Neuronal stem cell (in vitro differentiated cells): ENCODE data around the gene CNFN.

Experiments used
- DNase-seq: peaks from one replicate; pipeline ENCODE4 v3.0.0-alpha.2; 2013; ENCODE audit warnings: low spot score
- H2AFZ ChIP-seq: one replicate; pipeline ENCODE4 v1.6.1; 2013; ENCODE audit warnings: mild to moderate bottlenecking, low read length, inconsistent platforms
- H2AK5ac ChIP-seq: 2 replicates; pipeline ENCODE4 v1.6.1; 2013; ENCODE audit warnings: low read depth, mild to moderate bottlenecking, inconsistent platforms, low read length, moderate library complexity, mixed read lengths
- H2BK120ac ChIP-seq: 2 replicates; pipeline ENCODE4 v1.6.1; 2013; ENCODE audit warnings: low read depth, mild to moderate bottlenecking, inconsistent platforms, low read length, moderate library complexity, mixed read lengths
- H2BK12ac ChIP-seq: one replicate; pipeline ENCODE4 v1.6.1; 2013; ENCODE audit warnings: low read length, inconsistent platforms
- H2BK15ac ChIP-seq: 2 replicates; pipeline ENCODE4 v1.6.1; 2013; ENCODE audit warnings: mild to moderate bottlenecking, low read length, inconsistent platforms, mixed read lengths
- H2BK5ac ChIP-seq: one replicate; pipeline ENCODE4 v1.6.1; 2013; ENCODE audit warnings: inconsistent platforms, mild to moderate bottlenecking, low read length, moderate library complexity
- H3K14ac ChIP-seq: one replicate; pipeline ENCODE4 v1.6.1; 2013; ENCODE audit warnings: low read length, inconsistent platforms
- H3K18ac ChIP-seq: 2 replicates; pipeline ENCODE4 v1.6.1; 2013; ENCODE audit warnings: low read length, inconsistent platforms
- H3K23ac ChIP-seq: 2 replicates; pipeline ENCODE4 v1.6.1; 2013; ENCODE audit warnings: low read depth, mild to moderate bottlenecking, mixed read lengths, low read length, inconsistent platforms; ENCODE audit not compliant: poor library complexity
- H3K27ac ChIP-seq: replicated peaks from 3 replicates; pipeline ENCODE4 v1.5.1; 2013; ENCODE audit warnings: low read length, inconsistent platforms
- H3K27me3 ChIP-seq, 3 experiments: 2 replicates each; pipeline ENCODE4 v1.6.1; 2013; ENCODE audit warnings: low read length in 3 of 3, mild to moderate bottlenecking in 2 of 3, inconsistent platforms in 1 of 3, low read depth in 1 of 3, mixed read lengths in 1 of 3, moderate library complexity in 1 of 3; ENCODE audit not compliant: control insufficient read depth in 3 of 3, insufficient read depth in 3 of 3
- H3K36me3 ChIP-seq, 2 donors: replicated peaks in 1 of 2; 2 replicates each; pipeline ENCODE4 v1.6.1; 2013; ENCODE audit warnings: low read length in 2 of 2; ENCODE audit not compliant: control insufficient read depth in 2 of 2, insufficient read depth in 2 of 2
- H3K4ac ChIP-seq: 2 replicates; pipeline ENCODE4 v1.6.1; 2013; ENCODE audit warnings: inconsistent platforms, mild to moderate bottlenecking, low read length, moderate library complexity
- H3K4me1 ChIP-seq, 2 donors: 1 replicate in 1 of 2; 2 replicates in 1 of 2; pipeline ENCODE4 v1.6.1; 2013; ENCODE audit warnings: low read length in 2 of 2, low read depth in 1 of 2; ENCODE audit not compliant: control insufficient read depth in 2 of 2, insufficient read depth in 1 of 2
- H3K4me2 ChIP-seq: one replicate; pipeline ENCODE4 v1.6.1; 2013; ENCODE audit warnings: mild to moderate bottlenecking, low read length, inconsistent platforms; ENCODE audit not compliant: insufficient read depth, poor library complexity, severe bottlenecking
- H3K4me3 ChIP-seq, 2 donors: 2 replicates each; pipeline ENCODE4 v1.5.1; 2013; ENCODE audit warnings: low read length in 2 of 2, mild to moderate bottlenecking in 2 of 2, inconsistent platforms in 1 of 2, moderate library complexity in 1 of 2
- H3K79me1 ChIP-seq: one replicate; pipeline ENCODE4 v1.6.1; 2013; ENCODE audit warnings: low read depth, mild to moderate bottlenecking, inconsistent platforms, low read length, moderate library complexity
- H3K9ac ChIP-seq: one replicate; pipeline ENCODE4 v1.6.1; 2013; ENCODE audit warnings: mild to moderate bottlenecking, low read depth, low read length, inconsistent platforms; ENCODE audit not compliant: poor library complexity
- H3K9me3 ChIP-seq, 2 donors: replicated peaks in 1 of 2; 2 replicates each; pipeline versions ENCODE3 to v1.6.1; 2013; ENCODE audit warnings: low read length in 2 of 2, mild to moderate bottlenecking in 2 of 2, inconsistent platforms in 1 of 2, low read depth in 1 of 2, mixed read lengths in 1 of 2, moderate library complexity in 1 of 2; ENCODE audit not compliant: control insufficient read depth in 2 of 2, insufficient read depth in 1 of 2
- H4K8ac ChIP-seq: one replicate; pipeline ENCODE4 v1.6.1; 2013; ENCODE audit warnings: low read depth, mild to moderate bottlenecking, inconsistent platforms, low read length, moderate library complexity
- H4K91ac ChIP-seq: one replicate; pipeline ENCODE4 v1.6.1; 2013; ENCODE audit warnings: low read length, low read depth, mild to moderate bottlenecking, inconsistent platforms; ENCODE audit not compliant: poor library complexity
- WGBS, 2 donors: extraction: QIAGEN DNeasy Blood & Tissue Kit; methylation state at CpG; one replicate each; pipeline ENCODE4 v1.1.7; 2013; ENCODE audit warnings: missing lambda C conversion rate in 2 of 2, mixed read lengths in 1 of 2; ENCODE audit not compliant: insufficient read length in 2 of 2, insufficient replicate concordance in 1 of 2; ENCODE audit errors: extremely low coverage in 2 of 2; 5-methylcytosine and 5-hydroxymethylcytosine counted together

Gene CNFN

GRCh38 chr19:42422092-42422900, 32.2 kb upstream of the CNFN start:
- Histone ChIP-seq H2BK15ac (no peak overlapping the region), H3K27me3 (peaks cover 0 to 13% (median 0%) of the 10 kb centered on the region in 3 experiments), H2AFZ (peak overlapping the region; percentile 96), H3K4me2 (peak overlapping the region; percentile 85), H3K23ac (no peak overlapping the region), H4K8ac (no peak overlapping the region), H2BK5ac (no peak overlapping the region), H3K4me3 (peak overlapping the region; percentile 91 to 95), H3K9ac (peak overlapping the region; percentile 64), H3K27ac (no peak overlapping the region), H2AK5ac (peak overlapping the region; percentile 73), H3K36me3 (peaks cover 2 to 10% of the 10 kb centered on the region in 2 donors), H4K91ac (no peak overlapping the region), H2BK12ac (no peak overlapping the region), H2BK120ac (no peak overlapping the region), H3K9me3 (peaks cover 0 to 6% of the 10 kb centered on the region in 2 donors), H3K18ac (peak overlapping the region; percentile 21), H3K4ac (no peak overlapping the region), H3K4me1 (peaks cover 15 to 16% of the 10 kb centered on the region in 2 donors), H3K79me1 (peaks cover 3% of the 10 kb centered on the region), H3K14ac (no peak overlapping the region)
- WGBS, 2 donors: no CpG with 5 or more reads among the region's 17 CpGs
- no peak for DNase-seq

DNA sequence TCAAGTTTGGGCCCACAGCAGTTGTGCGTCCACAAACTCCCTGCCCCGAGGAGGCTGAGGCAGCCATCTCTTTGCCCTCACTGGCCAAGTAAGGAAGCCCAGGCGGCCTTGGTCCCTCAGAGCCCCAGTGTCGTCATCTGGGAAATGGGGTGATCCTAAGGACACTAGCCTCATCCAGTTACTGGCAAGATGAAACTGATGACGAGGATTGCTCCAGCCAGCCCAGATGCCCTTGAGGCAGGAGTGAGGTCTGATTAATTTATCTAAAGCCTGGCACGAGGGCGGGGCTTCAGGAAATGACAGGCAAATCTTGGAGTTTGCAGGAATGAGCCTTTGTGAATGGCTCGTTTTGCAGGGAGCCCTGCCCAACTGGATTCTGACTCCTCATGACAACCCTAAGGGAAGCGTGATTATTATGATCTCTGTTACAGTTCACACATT, 31.5 kb upstream of the CNFN start:
- Histone ChIP-seq H3K23ac (peak overlapping the region; percentile 40), H3K9ac (no peak overlapping the region), H3K18ac (no peak overlapping the region), H3K4me3 (peak overlapping the region in 1 of 2 donors; percentile 95), H2BK120ac (no peak overlapping the region), H3K79me1 (peaks cover 3% of the 10 kb centered on the region), H4K91ac (no peak overlapping the region), H3K14ac (no peak overlapping the region), H3K27me3 (peaks cover 0 to 13% (median 0%) of the 10 kb centered on the region in 3 experiments), H3K4me1 (peaks cover 15 to 16% of the 10 kb centered on the region in 2 donors), H2BK15ac (no peak overlapping the region), H3K4ac (no peak overlapping the region), H2AFZ (no peak overlapping the region), H2BK5ac (peak overlapping the region; percentile 59), H3K9me3 (peaks cover 0 to 6% of the 10 kb centered on the region in 2 donors), H4K8ac (no peak overlapping the region), H3K4me2 (no peak overlapping the region), H3K36me3 (peaks cover 2 to 13% of the 10 kb centered on the region in 2 donors), H2BK12ac (no peak overlapping the region), H3K27ac (no peak overlapping the region), H2AK5ac (peak overlapping the region; percentile 27)
- DNase-seq: no peak
- WGBS, 2 donors: no CpG with 5 or more reads among the region's 9 CpGs

DNA sequence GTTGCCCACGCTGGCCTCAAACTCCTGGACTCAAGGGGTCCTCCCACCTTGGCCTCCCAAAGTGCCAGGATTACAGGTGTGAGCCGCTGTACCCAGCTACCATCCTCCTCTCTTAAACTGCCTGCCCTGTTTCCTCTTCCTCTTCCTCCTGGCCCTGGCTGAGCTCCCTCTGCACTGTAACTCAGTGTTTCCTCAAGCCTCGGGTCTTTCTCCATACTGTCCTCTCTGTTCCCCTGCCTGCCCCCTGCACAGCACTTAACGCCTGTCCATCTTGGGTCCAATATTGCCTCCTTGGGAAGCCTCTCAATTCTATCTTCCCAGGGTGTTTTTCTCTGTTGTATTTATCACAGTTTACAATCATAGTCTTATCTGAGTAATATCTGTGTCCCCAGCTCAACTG, 31.0 kb upstream of the CNFN start:
- H2BK12ac ChIP-seq: peak overlapping the region; percentile 78
- no peak overlapping the region for H2AFZ ChIP-seq
- H3K4me1 ChIP-seq: peaks cover 15 to 16% of the 10 kb centered on the region in 2 donors
- H3K14ac ChIP-seq: no peak overlapping the region
- peak overlapping the region; percentile 9 for H4K8ac ChIP-seq
- no peak overlapping the region for H3K27ac ChIP-seq
- H3K9ac ChIP-seq: no peak overlapping the region
- no CpG with 5 or more reads among the region's 4 CpGs for whole genome bisulfite sequencing, 2 donors
- H3K4me3 ChIP-seq: no peak overlapping the region
- H3K79me1 ChIP-seq: peaks cover 3% of the 10 kb centered on the region
- no peak overlapping the region for H2BK15ac ChIP-seq
- H4K91ac ChIP-seq: no peak overlapping the region
- H2BK5ac ChIP-seq: no peak overlapping the region
- H3K23ac ChIP-seq: no peak overlapping the region
- no peak overlapping the region for H3K4me2 ChIP-seq
- peaks cover 0 to 6% of the 10 kb centered on the region in 2 donors for H3K9me3 ChIP-seq
- H3K4ac ChIP-seq: no peak overlapping the region
- DNase-seq: no peak
- H3K27me3 ChIP-seq: peaks cover 0 to 13% (median 0%) of the 10 kb centered on the region in 3 experiments
- H2AK5ac ChIP-seq: peak overlapping the region; percentile 27
- H3K18ac ChIP-seq: no peak overlapping the region
- H2BK120ac ChIP-seq: no peak overlapping the region
- peaks cover 2 to 17% of the 10 kb centered on the region in 2 donors for H3K36me3 ChIP-seq

GRCh38 chr19:42420055-42420544, 30.0 kb upstream of the CNFN start:
- Histone ChIP-seq H3K9ac (no peak overlapping the region), H2BK15ac (no peak overlapping the region), H2BK5ac (no peak overlapping the region), H3K14ac (no peak overlapping the region), H3K27ac (no peak overlapping the region), H2BK120ac (no peak overlapping the region), H4K8ac (no peak overlapping the region), H3K4me3 (no peak overlapping the region), H2AK5ac (no peak overlapping the region), H3K27me3 (peaks cover 0 to 13% (median 0%) of the 10 kb centered on the region in 3 experiments), H3K4me1 (peaks cover 15 to 16% of the 10 kb centered on the region in 2 donors), H3K18ac (peak overlapping the region; percentile 42), H3K4ac (no peak overlapping the region), H3K36me3 (peaks cover 2 to 20% of the 10 kb centered on the region in 2 donors), H3K4me2 (no peak overlapping the region), H3K79me1 (peaks cover 3% of the 10 kb centered on the region), H4K91ac (no peak overlapping the region), H2BK12ac (no peak overlapping the region), H2AFZ (no peak overlapping the region), H3K23ac (peak overlapping the region; percentile 62), H3K9me3 (peaks cover 0 to 6% of the 10 kb centered on the region in 2 donors)
- DNase-seq: no peak
- no CpG with 5 or more reads among the region's 10 CpGs for WGBS, 2 donors
